HG02610 (cell line): ENCODE data around the gene HBM.
"Not testable (repeated sequence)": the region's sequence is repeated elsewhere in the genome, so short reads cannot be mapped to it uniquely, and the experiment has no call there.

Experiments used
- ATAC-seq: cut with Tn5 transposase; IDR thresholded peaks from one replicate; pipeline ENCODE4 v1.9.1; 2021; ENCODE audit warnings: mild to moderate bottlenecking, moderate library complexity; ENCODE audit not compliant: unreplicated experiment

HBM gene, protein sequence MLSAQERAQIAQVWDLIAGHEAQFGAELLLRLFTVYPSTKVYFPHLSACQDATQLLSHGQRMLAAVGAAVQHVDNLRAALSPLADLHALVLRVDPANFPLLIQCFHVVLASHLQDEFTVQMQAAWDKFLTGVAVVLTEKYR

DNA sequence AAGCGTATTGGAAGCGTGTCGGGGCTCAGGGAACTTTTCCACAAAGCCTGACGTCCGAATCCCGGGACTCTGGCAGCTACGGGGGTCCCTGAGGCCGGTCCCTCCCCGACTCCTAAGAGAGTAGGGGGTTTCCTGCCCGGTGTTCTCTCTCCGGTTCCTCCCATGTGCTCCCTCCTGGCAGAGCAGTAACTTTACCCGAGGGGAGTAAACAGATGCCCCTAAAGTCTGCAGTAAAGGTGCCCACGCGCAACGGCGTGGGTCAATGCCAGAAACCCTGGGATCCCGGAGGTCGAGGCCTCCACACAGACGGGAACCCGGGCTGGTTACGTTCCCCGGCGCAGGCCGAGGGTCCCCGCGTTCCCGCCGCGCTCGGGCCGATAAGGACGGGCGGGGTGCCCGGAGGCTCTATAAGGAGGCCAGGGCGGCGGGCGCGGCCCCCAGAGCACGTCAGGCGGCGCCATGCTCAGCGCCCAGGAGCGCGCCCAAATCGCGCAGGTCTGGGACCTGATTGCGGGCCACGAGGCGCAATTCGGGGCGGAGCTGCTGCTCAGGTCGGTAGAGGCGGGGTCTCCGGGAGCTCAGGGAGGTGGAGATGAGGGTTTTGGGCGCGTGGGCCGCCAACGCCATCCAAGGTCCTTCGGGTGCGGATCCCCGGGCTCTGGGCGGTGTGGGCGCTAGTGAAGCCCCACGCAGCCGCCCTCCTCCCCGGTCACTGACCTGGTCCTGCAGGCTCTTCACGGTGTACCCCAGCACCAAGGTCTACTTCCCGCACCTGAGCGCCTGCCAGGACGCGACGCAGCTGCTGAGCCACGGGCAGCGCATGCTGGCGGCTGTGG, at the start of gene HBM:
HBM (plus strand) TSS at position 440 of the 836 bp plus-strand sequence; CDS start at position 460, 20 bp downstream.
- no peak for ATAC-seq

DNA sequence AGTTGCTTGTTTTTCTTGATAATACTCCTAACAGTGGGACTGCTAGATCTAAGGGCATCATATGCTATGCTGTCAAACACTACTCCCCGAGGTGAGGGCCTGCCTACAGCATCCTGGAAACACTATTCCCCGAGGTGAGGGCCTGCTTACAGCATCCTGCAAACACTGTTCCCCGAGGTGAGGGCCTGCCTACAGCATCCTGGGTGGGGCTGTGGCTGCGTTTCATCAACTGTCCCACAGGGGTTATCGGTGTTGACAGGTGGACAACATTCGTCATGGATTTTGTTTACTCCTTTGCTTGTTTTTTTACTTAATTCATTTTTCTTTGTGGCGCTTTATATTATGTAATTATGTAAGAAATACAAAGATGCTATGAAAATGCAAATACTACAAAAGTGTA, 49.8 kb upstream of the HBM start:
- ATAC-seq, result no peak

DNA sequence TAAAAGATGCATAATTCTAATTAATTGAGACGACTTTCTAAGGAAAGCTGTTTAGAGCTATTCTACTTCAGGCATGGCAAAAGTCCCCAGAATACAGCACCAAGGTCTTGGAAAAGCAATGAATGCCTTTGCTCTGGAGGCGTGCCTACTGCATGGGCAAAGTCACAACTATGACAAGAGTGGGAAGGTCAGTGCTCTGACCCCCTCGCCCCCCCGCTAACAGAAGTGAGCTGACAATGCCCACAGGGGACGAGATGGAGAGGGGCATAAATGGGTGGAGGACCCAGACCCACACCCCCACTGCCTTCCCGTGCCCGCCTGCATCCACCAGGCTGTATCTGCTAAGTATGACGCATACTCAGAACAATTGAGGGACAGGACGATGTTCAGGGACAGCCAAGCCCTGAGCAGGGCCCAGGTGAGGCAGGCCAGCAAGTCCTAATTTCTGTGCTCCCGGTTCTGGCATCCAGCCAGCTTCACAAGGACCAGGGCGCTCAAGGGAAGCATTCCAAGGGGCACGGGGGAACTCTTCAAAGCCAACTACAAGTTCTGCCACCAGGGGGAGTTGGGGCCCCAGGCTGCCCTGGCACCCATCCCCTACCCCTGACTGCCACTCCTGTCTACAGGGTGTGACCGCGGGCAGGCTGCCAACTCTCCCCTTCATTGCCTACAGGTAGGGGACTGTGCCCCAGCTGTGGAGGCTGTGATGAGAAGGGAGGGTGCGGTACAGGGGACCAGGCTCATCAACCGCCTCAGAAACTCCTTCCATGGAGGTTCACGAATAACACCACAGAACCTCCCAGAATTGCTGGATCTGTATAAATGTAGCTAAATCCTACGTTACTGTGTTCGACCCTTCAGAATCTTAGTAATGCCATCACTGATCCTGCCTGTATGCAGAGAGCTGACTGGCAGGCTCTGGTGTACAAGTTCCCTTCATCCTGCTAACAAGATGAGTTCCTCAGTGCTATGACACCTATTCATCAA, 48.1 kb upstream of the HBM start:
- ATAC-seq, result no peak

DNA sequence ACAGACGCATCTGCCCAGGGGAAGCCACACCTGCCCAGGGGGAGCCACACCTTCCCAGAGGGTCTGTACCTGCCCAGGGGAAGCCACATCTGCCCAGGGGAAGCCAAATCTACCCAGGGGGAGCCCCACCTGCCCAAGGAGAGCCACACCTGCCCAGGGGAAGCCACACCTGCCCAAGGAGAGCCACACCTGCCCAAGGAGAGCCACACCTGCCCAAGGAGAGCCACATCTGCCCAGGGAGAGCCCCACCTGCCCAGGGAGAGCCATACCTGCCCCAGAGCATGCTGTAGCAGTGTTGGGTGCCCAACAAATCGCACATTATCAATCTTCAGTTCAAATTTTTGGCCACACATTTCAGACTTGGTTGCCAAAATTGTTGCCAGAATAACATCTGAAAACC, 46.9 kb upstream of the HBM start:
- no peak for ATAC-seq

DNA sequence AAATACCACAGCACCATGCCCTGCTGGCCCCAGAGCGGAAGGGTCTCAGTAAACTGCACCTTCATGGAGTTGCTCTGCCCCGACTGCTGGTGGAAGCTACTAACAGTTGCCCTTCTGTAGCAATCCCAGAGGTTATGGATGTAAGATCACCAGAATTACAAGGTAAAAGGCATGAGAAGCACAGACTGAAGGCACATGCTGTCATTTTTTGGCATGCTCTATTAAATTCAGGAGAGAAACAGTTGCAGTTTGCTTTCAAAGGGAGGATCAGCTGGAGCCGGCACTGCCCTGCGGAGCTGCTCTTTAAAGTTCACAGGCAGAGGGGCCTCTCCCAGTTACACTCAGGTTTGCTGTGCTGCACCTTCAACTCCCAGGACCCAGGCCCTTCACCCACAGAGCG, 46.5 kb upstream of the HBM start:
- ATAC-seq, result no peak

DNA sequence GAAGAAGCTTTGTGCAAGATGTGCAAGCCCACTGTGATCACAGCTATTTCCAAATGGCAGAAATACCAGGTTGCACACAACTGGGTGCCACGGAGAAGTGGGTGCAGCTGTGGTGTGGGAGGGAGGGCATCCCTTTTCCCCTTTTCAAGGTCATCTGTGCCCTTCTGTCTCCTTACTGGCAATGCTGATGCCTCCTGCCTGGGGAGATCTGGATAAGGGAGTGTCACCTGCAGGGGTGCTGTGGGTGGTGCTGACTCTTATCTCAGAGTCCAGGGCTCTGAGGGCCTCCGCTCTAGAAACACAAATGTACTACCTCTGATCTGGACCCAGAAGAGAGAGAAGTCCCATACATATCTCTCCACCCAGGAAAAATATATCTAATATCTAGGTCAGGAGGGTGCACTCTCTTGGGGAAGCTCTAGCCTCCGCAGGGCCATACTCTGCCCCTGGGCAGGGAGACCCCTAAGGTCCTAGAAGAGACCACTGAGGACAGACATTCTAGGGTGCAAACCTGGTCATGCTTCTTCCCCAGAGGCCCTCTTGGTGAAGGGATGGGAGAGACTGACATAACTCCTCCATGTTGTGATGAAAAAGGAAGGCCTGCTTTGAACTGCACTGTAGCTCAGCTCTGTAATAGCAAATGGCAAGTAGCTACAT, 45.8 kb upstream of the HBM start:
- no peak for ATAC-seq

DNA sequence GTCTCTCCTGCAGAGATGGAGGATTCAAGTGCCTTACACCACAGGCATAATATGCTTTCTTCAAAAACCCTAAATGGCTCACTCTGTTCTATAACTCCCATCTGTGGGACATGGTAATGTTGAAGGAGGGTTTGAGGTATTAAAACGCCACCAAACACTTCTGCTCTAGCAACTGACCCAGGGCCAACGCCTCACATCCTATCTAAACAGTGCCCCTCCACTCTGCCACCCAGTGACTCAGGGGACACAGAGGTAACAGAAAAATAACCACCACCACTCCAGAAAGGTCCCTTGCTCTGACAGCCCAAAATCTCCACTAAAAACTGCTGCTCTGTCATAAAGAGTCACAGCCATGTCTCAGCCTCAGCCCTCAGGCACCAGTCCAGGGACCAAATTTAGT, 45.0 kb upstream of the HBM start:
- ATAC-seq, result no peak

DNA sequence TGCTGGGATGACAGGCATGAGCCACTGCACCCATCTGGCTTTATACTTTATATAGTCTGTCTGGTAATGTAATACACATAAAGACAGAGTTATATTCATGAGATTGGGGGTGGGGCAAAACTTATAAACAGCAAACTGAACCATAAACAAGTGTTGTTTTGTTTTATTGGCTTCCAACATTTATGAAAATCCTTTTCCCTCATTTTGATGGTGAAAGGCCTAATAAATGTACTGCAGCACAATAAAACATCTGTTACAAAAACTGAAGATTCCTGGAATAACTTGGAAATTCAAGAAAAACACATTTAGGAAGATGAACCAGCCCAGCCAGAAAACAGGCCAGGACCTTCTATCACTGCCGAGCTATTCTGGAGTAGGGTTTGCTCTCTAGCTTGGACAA, 43.4 kb upstream of the HBM start:
- no peak for ATAC-seq

DNA sequence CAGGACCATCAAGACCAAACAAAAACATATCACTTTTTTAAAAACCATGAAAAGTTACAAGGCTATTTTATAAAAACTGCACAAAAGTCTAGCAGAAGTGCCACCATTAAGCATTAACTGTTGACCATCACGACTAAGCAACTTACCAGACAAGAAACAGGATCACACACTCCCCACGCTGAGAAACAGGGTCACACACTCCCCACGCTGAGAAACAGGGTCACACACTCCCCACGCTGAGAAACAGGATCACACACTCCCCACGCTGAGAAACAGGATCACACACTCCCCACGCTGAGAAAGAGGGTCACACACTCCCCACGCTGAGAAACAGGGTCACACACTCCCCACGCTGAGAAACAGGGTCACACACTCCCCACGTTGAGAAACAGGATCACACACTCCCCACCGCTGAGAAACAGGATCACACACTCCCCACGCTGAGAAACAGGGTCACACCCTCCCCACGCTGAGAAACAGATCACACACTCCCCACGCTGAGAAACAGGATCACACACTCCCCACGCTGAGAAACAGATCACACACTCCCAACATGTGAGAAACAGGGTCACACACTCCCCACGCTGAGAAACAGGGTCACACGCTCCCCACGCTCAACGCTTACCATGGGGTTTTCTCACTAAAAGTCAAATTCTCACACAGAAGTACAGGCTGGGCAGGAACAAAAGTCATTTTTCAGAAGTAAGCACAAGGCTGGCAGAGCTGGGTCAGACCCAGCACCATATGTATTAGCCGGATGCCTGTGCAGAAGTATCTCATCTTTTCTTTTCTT, 42.0 kb upstream of the HBM start:
- ATAC-seq, result not testable (repeated sequence)

DNA sequence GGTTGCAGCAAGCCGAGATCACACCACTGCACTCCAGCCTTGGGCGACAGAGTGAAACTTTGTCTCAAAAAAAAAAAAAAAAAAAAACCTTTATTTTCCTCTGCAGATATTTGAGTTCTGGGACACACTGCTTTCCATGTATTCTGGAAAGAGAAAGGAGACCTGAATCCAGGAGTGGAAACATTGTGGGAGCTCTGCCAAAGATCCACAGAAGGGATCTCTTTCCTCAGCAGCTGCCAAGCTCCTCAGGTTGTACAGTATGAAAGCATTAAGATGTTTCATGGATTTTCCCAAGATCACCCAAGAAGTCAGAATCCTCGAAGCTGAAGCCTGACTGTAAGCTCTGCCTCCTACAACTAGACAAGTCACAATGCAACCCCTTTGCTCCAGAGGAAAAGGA, 40.8 kb upstream of the HBM start:
- ATAC-seq, result no peak

DNA sequence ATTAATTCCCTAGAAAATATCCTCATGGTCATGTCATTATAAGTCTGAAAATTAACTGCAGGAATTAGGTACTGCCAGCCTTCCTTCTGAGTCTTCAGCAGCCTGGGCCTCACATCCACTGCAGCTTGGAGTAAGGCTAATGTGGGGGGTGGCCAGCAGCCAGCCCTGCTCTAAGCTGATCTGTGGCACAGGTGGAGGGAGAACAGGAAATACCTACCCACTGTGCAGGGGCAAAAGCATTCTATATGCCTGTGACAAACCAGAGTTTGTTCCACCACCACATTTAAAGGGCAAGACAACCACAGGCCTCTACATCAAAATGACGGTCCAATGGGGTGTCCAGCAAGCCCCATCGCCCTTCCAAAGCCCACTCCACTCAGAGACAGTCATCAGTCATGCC, 36.7 kb upstream of the HBM start:
- no peak for ATAC-seq

DNA sequence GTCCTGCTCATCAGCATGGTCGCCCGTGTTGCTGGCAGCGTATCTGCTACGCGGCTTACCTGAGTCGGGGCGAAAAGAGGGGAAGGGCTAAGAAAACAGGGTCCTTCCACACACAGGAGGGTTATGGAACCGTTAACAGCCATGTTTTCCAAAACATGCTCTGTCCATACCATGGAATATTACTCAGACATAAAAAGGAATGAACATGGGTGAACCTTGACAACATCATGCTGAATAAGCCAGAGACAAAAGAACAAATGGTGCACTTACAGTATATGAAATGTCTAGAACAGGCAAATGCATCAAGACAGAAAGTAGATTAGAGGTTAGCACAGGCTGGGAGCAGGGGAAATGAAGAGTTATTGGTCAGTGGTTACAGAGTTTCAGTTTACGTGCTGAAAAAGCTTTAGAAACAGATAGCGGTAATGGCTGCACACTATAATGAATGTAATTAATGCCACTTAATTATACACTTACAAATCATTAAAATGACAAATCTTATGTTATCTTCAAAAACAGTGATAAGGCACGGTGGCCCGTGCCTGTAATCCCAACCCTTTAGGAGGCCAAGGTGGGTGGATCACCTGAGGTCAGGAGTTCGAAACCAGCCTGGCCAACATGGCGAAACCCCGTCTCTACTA, 35.1 kb upstream of the HBM start:
- ATAC-seq, result no peak

DNA sequence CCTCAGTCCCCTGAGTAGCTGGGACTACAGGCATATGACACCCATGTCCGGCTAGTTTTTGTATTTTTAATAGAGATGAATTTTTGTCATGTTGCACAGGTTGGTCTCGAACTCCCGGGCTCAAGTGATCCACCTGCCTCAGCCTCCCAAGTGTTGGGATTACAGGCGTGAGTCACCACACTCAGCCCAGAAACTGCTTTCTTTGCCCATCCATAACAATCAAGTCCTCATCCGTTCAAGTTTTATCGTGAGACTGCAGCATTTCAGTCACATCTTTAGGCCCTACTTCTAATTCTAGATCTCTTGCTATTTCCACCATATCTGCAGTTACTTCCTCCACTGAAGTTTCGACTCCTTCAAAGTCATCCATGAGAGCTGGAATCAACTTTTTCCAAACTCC, 33.7 kb upstream of the HBM start:
- ATAC-seq, result no peak

DNA sequence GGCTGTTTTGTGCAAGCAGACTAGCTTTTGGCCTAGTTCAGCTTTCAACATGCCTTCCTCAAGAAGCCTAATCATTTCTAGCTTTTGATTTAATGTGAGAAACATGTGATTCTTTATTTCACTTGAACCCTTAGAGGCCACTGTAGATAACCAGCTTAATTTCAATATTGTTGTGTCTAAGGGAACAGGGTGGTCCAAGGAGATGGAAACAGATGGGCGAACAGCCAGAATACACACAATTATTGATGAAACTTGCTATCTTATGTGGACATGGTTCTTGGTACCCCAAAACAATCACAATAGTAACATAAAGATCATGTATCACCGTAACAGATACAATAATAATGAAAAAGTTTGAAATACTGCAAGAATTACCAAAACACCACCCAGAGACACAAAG, 32.1 kb upstream of the HBM start:
- no peak for ATAC-seq

DNA sequence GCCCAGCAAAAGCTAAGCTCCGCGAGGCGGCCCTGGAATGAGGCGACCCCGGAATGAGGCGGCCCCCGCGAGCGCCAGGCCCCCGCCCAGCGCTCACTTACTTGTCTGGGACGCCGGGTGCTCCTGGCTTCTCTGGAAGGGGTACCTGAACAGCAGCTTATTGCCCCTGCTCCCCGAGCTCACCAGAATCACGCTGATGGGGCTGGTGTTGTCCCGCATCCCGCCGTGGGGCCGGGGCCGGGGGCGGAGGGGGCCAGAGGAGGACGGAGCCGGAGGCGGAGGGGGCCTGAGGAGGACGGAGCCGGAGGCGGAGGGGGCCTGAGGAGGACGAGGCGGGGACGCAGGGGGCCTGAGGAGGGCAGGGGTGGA, 27.7 kb upstream of the HBM start:
- ATAC-seq, result no peak

DNA sequence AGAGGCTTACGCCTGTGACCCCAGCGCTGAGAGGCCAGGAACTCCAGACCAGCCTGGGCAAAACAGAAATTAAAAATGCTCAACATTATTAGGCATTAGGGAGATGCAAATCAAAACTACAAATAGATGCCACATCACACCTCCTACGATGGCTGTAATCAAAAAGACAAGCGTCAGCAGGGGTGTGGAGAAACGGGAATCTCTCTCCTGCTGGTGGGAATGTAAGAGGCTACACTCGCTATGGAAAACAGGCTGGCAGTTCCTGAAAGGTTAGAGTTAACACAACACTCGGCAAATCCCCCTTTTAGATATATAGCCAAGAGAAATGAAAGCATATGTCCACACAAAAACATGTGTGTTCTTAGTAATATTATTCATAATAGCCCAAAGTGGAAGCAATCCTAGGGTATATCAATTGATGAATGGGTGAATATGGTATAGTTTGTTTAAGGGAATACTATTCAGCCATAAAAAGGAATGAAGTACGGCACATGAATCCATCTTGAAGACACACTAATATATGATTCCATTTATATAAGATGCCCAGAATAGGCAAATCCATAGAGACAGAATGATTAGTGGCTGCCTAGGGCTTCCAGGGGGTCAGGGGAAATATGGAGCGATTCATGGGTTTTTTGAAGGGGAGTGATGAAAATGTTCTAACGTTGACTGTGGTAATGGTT, 25.5 kb upstream of the HBM start:
- no peak for ATAC-seq

DNA sequence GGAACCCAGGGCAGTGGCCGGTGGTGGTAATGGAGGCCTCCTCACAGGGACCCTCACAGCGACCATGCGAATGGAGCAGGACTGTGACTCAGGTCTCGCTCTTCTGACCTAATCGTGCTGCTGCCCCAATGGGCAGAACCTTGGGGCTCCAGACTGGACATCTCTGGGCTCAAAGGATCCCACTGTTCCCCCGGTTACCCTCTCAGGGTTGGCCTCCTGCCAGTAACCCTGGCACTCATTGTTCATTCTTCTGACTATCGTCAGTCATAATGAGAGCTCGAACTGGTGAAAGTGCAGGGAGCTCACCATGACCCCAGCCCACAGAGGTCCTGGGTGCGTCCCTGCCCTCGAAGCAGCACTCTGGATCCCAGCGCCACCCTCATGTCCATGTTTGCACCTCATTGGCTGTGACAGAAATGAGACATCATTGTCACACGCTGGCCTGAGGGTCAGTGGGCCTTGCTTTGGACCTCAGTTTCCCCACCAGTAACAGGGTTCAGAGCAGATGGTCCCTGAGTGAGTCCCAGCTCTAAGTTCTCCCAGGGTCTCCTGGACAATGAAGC, 23.3 kb upstream of the HBM start:
- ATAC-seq, result no peak

DNA sequence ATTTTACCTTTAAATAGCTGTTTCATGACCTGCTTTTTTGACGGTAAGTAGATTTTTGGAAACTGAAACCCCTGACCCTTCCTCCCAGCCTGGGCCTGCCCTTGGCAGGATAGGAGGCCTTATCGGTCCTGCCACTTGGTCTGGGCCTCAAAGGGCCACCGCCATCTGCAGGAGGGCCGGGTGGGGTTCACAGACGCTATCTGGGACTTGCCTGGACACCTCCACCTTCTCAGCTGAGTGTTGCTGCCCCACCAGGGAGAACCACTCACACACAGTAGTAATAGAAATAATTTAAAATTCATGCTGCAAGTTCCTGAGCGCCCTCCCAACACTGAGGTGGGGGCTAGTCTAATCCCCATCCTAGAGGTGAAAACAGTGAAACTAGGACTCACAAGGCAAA, 22.7 kb upstream of the HBM start:
- no peak for ATAC-seq

DNA sequence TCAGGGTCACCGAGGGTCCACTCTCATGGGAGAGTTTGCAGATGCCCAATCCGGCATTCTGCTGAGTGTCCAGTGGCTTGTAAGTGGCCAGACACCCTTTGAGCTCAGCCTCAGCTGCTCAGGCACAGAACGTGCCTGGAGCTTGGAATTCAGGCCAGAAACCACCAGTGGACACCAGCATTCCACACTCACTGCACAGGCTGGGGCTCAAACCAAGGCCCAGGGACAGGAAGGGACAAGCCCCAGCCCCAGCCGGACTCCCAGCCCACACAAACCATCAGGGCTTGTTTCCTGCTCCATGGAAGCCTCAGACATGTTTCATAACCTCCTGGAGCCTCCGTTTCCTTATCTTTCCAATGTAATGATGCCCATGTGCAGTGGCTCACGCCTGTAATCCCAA, 22.3 kb upstream of the HBM start:
- no peak for ATAC-seq
